Mammary epithelial cell (primary cell): Measurements from ENCODE around the gene AP4E1.
"Not testable (repeated sequence)": the region's sequence is repeated elsewhere in the genome, so short reads cannot be mapped to it uniquely, and the experiment has no call there.

Experiments used
- CTCF ChIP-seq, 2 donors: IDR thresholded peaks in 1 of 2; conservative IDR thresholded peaks in 1 of 2; 2 replicates each; pipeline ENCODE4 v1.5.1; 2011 to 2012; ENCODE audit warnings: inconsistent platforms in 2 of 2, low read length in 2 of 2, mild to moderate bottlenecking in 2 of 2, control low read depth in 1 of 2, low read depth in 1 of 2; ENCODE audit not compliant: insufficient read depth in 1 of 2; ENCODE audit errors: extremely low read depth in 1 of 2
- EZH2 ChIP-seq: IDR thresholded peaks from 2 replicates; pipeline ENCODE4 v1.6.1; 2012; ENCODE audit warnings: low read length, inconsistent platforms, borderline replicate concordance

GRCh38 chr15:50950745-50951144 lies 42.3 kb downstream of the AP4E1 start:
- not testable (repeated sequence) for TF ChIP-seq CTCF (conservative IDR thresholded peaks at IDR 0.05 in 1 of 2, IDR thresholded peaks at IDR 0.05 in 1 of 2; ENCODE audit: extremely low read depth in 1 of 2, insufficient read depth in 1 of 2, low read depth in 1 of 2, low read length in 2 of 2); EZH2
